GM18909 (cell line): ENCODE data around the gene NEO1.
A peak's percentile ranks its signal among the peaks of the same experiment; 100 is the strongest.
"Not testable (repeated sequence)": the region's sequence is repeated elsewhere in the genome, so short reads cannot be mapped to it uniquely, and the experiment has no call there.

Experiments used
- ATAC-seq: cut with Tn5 transposase; IDR thresholded peaks from one replicate; pipeline ENCODE4 v1.9.1; 2021; ENCODE audit warnings: mild to moderate bottlenecking; ENCODE audit not compliant: unreplicated experiment, poor library complexity

The NEO1 gene

DNA sequence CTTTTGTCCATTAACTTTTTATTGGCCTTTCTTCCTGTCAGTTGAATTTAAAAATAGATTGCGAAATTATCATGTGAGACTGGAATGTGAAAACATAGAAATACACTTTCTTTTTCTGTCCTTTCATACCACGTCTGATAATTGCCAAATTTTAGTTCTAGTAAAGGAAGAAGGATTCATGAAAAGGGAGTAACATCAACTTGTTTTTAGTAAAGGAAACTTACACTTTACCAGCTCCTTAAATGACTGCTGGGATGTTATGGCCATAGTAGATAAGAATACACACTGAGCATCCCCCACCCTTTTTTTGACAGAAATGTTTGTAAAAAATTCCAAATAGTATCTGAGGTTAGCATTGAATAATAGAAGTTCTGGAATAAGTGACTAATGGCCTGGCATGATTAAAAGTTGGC is 137.9 kb downstream of the NEO1 start:
- no peak for ATAC-seq

GRCh38 chr15:73195166-73195565 is 142.9 kb downstream of the NEO1 start:
- no peak for ATAC-seq

DNA sequence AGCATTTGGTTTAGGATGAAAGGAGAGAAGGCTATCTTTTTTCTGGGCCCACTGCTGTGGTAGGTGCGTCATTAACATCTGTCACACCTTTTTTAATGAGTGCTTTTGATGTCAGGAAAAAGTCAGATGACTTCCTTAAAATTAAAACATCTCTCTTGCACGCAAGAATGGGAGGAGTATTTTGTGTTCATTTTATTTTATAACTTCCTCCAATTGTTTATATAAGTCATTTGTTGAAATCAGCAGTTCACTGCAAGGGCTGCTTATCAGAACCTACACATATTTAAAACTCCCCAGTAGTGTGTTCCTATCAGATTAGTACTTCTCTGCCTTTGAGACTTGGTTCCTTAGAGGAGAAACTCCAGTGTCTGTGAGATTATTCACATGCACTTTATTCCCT is 143.8 kb downstream of the NEO1 start:
- no peak for ATAC-seq

- no peak for ATAC-seq
Measured at GRCh38 chr15:73200339-73200738, 148.1 kb downstream of the NEO1 start.

- ATAC-seq, result no peak
Measured at GRCh38 chr15:73210630-73211029, 158.4 kb downstream of the NEO1 start.

- no peak for ATAC-seq
Measured at GRCh38 chr15:73212424-73212823, 160.2 kb downstream of the NEO1 start.

- not testable (repeated sequence) for ATAC-seq
Measured at GRCh38 chr15:73221450-73221849, 169.2 kb downstream of the NEO1 start.

DNA sequence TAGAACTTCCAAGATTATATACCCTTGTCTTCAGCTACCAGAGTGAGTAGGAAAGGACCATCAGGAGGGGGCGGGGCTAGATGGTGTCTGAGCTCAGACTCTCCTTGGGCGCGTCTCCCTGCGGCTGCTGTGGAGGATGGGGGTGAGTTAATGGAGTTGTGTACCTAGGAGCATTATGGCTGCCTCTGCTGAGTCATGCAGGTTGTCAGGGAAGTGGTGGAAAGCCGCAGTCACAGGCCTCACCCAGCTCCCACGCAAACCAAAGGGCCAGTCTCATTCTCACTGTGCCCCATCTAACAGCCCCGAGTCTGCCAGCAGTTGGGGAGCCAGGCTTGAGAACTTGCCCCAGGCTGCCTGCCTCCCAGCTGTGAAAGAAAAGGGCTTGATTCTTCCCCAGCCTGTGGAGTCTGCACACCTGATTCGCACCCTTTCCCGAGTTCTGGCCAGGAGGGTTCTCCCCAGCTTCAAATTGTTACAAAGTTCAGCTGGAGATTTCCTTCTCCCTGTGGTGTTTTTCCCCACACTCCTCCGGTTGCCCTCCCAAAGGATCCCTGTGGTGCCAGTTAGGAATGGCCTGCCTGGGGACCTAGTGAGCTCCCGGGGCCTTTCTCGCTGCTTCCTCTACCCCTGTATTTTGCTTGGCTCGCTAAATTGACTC is 173.2 kb downstream of the NEO1 start:
- no peak for ATAC-seq

DNA sequence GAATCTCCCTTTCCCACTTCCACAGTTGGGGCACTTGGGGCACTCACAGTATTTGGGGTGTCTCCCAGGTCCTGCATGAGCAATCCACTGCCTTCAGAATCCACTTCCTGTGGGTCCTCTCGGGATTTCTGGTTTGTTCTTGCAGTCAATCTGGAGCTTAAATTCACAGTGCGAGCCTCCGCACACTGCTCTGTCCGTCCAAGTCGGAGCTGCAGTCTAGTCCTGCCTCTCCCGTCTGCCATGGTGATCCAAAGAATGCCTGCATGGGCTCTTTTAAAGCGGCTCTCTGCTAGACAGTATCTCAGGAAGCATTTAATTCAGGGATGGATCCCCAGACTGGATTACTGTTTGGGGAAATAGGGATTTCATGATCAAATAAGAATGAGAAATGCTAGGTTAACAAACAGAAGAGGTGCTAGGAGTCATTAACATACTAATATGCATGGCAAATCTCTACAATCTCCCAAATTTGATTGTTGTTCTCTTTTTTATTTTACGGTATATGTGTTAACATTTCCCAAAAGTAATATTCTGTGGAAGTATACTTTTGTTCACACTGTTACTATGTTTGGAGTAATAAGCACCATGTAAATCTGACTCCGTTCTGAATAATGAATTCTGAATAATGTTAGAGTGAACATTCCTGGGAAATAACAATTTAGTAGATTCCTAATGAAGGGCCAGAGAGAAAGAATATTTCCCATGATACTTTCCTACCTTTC is 174.0 kb downstream of the NEO1 start:
- no peak for ATAC-seq

GRCh38 chr15:73227433-73228056 is 175.3 kb downstream of the NEO1 start:
- ATAC-seq, result no peak

- ATAC-seq, result no peak
Measured at GRCh38 chr15:73228128-73228646, 175.9 kb downstream of the NEO1 start.

GRCh38 chr15:73231661-73232419 is 179.6 kb downstream of the NEO1 start:
- no peak for ATAC-seq

DNA sequence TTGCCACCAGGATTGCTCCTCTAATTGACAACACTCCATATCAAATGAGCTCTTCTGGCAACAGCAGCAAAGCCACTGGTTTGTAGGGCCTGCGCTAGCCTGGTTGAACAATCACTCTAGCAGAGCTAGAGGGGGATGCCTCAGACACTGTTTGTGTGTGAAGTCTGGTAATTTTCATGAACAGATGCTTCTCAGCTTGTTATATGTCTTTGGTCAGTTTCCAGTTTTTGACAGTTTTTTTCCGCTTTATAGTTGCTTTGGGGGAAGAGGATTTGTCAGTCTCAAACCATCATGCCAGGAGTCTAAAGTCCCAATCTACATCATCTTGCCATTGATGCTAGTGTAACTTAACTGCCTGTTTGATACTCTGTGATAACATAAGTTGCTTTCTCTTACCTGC is 180.5 kb downstream of the NEO1 start:
- no peak for ATAC-seq

DNA sequence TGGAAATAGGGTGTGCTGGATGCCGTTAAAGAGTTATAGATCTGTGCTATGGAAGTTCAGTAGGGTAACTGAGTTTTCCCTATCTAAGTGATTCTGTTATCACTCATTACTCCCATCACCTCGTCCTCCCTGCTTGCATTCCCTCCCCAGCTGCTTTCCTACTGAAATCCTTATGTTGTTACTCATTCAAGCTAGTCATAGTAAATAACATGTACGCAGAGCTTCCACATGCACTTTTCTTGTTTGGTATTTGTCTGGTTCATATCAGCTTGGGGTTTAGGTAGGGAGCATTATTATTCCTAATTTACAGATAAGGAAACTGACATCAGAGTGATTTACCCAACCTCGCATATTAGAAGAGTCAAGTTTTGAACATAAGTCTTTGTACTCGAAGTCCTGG is 181.4 kb downstream of the NEO1 start:
- ATAC-seq, result no peak

DNA sequence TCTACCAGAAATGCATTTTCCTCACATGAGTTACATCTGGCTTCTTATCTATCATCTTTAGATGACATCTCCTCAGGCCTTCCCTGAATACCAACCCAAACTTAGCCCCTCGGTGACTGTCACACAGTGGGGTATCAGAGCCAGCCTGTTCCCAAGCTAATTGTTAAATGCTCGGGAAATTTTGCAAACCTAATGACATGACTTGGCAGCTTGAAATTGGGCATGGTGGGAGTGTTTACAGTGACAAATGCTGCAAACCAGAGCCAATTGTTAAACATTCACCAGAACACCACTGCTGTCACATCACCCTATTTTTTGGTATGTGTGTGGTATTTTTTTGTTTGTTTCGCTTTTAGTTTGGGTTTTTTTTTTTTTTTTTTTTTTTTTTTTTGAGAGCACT is 185.6 kb downstream of the NEO1 start:
- no peak for ATAC-seq

- no peak for ATAC-seq
Measured at GRCh38 chr15:73239564-73240215, 187.4 kb downstream of the NEO1 start.

GRCh38 chr15:73240866-73241499 is 188.7 kb downstream of the NEO1 start:
- ATAC-seq, result peak; percentile 57

- no peak for ATAC-seq
Measured at GRCh38 chr15:73244333-73244732, 192.1 kb downstream of the NEO1 start.

- no peak for ATAC-seq
Measured at GRCh38 chr15:73246439-73246838, 194.2 kb downstream of the NEO1 start.

DNA sequence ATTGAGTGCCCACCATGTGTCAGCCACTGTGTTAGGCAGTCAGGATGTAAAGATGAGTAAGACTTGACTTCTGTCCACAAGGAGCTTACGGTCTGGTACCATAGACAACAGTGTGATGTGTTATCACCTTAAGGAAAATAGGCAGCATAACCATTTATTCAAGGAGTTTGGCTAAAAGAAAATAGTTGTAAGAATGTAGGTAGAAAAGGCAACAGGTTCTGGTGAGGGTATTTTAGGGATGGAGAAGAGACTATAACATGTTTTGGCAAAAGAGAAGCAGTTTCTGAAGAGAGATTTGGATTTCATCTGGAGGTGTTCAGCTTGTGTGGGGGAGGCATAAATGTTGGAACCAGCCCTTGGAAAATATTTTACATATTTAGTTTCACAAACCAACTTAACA is 194.6 kb downstream of the NEO1 start:
- no peak for ATAC-seq
